IPS DF 6.9 (cell line): ENCODE results near the gene ZBED4.

Experiments
- DNase-seq: peaks from one replicate; pipeline ENCODE4 v3.0.0-alpha.2; 2013; ENCODE audit warnings: low read depth, low spot score
- H3K27ac ChIP-seq: one replicate; pipeline ENCODE4 v1.5.1; 2013; ENCODE audit warnings: low read length, control low read depth
- H3K27me3 ChIP-seq: 2 replicates; pipeline ENCODE4 v1.6.1; 2013; ENCODE audit warnings: mild to moderate bottlenecking, low read length; ENCODE audit not compliant: control insufficient read depth, insufficient read depth
- H3K36me3 ChIP-seq: 2 replicates; pipeline ENCODE4 v1.6.1; 2013; ENCODE audit warnings: low read length; ENCODE audit not compliant: control insufficient read depth, insufficient read depth
- H3K4me1 ChIP-seq: 2 replicates; pipeline ENCODE4 v1.6.1; 2013; ENCODE audit warnings: low read length; ENCODE audit not compliant: control insufficient read depth, insufficient read depth
- H3K4me3 ChIP-seq: 2 replicates; pipeline ENCODE4 v1.5.1; 2013; ENCODE audit warnings: mild to moderate bottlenecking, low read length
- H3K9me3 ChIP-seq: 2 replicates; pipeline ENCODE4 v1.6.1; 2013; ENCODE audit warnings: low read length, inconsistent platforms; ENCODE audit not compliant: control insufficient read depth, insufficient read depth
- WGBS: extraction: QIAGEN DNeasy Blood & Tissue Kit; methylation state at CpG from one replicate; pipeline ENCODE4 v1.1.7; 2013; ENCODE audit warnings: mixed read lengths, missing lambda C conversion rate; ENCODE audit not compliant: insufficient read length, insufficient coverage; 5-methylcytosine and 5-hydroxymethylcytosine counted together

ZBED4 gene

DNA sequence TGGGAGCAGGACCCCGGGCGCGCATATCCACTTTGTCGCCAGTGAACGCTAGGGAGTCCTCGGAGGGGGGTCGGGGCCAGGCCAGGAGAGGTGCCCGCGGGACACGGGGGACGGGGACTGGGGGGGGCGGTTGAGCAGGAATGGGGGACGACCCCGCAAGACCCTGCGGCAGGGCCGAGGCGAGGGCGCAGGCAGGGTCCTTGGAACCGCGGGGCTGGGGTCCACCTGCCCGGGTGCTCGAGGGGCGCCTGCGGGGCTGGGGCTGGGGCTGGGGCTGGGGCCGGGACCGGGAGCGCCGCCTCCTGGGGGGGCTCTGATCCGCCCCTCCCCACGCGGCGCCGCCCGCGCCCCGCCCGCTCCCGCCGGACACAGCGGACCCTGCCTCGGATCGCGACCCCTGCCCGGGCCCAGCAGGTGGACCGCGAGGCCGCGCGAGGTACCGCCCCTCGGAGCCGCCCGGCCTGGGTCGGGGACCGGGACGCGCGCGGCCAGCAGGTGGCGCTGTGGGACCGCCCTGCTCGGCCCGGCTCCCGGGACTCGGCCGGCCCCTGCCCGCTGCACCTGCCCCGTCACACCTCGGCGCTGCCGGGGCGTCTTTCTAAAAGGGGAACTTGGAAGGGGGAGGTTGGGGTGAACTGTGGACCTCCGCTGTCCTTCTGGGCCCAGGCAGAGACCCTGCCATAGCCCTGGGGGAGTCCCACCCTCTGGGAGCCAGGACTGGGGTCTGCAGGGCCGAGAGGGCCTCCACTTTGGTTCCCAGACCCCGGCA is 75.8 kb downstream of the ZBED4 start:
- no peaks in the 10 kb centered on the region; the same call in 1 of the 2 replicates for H3K4me1 ChIP-seq
- DNase-seq, result no peak
- no peaks in the 10 kb centered on the region for H3K9me3 ChIP-seq
- no peak overlapping the region for H3K27ac ChIP-seq
- peaks cover 6% of the 10 kb centered on the region; the same call in 1 of the 2 replicates for H3K27me3 ChIP-seq
- no peak overlapping the region; the same call in 1 of the 2 replicates for H3K4me3 ChIP-seq
- no peaks in the 10 kb centered on the region; the same call in 1 of the 2 replicates for H3K36me3 ChIP-seq
- WGBS, result no CpG with 5 or more reads among the region's 75 CpGs

DNA sequence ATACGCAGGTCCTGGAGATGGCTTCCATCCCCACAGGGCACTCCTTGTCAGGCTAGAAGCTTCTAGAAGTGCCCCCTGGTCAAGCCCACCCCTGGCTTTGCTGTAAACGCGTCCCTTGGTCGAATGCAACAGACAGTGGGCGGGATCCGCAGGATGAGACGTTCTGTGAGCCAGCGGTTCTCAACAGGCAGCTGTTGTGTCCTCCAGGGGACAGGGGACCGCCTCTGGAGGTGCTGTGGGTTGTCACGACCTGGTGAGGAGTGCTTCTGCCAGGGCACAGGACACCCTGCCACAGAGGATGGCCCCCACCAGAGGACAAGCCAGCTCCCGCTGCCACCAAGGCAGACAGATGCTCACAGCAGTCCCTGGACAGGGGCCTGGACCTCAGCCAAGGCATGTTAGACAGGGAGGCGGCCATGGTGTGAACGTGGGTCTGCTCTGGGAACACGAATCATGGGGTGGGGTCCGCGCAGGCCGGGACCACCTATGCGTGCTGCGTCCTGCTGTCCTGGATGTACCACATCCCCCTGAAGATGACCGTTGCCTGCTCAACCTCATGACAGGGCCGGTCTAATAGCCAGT is 76.4 kb downstream of the ZBED4 start:
- peaks cover 6% of the 10 kb centered on the region; the same call in 1 of the 2 replicates for H3K27me3 ChIP-seq
- no peak overlapping the region for H3K27ac ChIP-seq
- no peaks in the 10 kb centered on the region; the same call in 1 of the 2 replicates for H3K36me3 ChIP-seq
- no peaks in the 10 kb centered on the region for H3K9me3 ChIP-seq
- no peaks in the 10 kb centered on the region; the same call in 1 of the 2 replicates for H3K4me1 ChIP-seq
- no peak for DNase-seq
- WGBS, result no CpG with 5 or more reads among the region's 21 CpGs
- no peak overlapping the region for H3K4me3 ChIP-seq

- no peak for DNase-seq
- no peaks in the 10 kb centered on the region; the same call in 1 of the 2 replicates for H3K4me1 ChIP-seq
- H3K9me3 ChIP-seq, result no peaks in the 10 kb centered on the region
- H3K27ac ChIP-seq, result no peak overlapping the region
- H3K27me3 ChIP-seq, result peaks cover 6% of the 10 kb centered on the region; the same call in 1 of the 2 replicates
- no peak overlapping the region for H3K4me3 ChIP-seq
- WGBS, result no CpG with 5 or more reads among the region's 14 CpGs
- no peaks in the 10 kb centered on the region; the same call in 1 of the 2 replicates for H3K36me3 ChIP-seq
Observed at GRCh38 chr22:49930596-49931412, 77.2 kb downstream of the ZBED4 start.

DNA sequence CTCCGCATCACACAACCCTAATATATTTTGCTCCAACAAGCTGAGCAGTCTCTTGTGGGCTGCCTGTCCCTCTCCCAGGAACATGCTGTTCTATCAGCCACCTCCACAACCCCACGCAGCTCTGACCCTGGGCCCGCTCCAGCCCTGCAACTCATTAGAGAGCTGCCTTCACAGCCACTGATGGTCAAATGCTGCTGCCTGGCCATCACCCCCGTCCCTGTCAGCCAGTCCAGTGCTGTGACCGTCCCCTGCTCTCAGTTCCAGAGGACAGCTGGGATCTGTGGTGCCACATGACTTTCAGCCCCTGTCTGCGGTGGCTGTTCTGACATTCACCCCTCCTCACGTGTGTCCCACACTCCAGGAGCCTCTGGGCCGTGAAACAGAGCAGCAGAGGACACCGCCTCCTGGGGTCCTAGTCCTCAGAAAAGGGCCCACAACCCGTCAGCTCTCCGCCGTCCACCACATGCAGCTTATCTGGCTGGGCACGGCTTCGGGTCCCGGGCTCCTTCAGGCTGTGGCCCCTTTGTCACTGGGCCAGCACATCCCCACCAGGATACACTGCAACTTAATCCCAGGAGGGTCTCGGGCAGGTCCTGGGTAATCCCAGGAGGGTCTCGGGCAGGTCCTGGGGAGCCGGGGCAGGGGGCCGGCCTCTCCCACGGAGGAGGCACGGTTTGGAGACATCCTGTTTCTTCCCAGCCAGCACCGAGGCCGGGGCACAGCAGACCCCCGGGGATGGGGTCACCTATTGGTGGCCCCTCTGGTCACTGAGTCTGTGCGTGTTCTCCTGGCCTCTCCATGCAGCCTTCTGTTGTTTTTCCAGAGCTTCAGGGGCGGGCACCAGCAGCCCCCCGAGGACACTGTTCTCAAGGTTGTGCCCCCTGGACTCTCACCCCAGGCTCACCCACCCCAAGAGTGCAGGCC is 79.9 kb downstream of the ZBED4 start:
- Histone ChIP-seq H3K36me3 (no peaks in the 10 kb centered on the region; the same call in 1 of the 2 replicates), H3K4me1 (peaks cover 1% of the 10 kb centered on the region; the same call in 1 of the 2 replicates), H3K9me3 (no peaks in the 10 kb centered on the region), H3K4me3 (no peak overlapping the region), H3K27ac (no peak overlapping the region), H3K27me3 (peaks cover 6% of the 10 kb centered on the region; the same call in 1 of the 2 replicates)
- WGBS, result no CpG with 5 or more reads among the region's 27 CpGs
- no peak for DNase-seq

GRCh38 chr22:49934160-49934890 is 80.7 kb downstream of the ZBED4 start:
- DNase-seq, result no peak
- Histone ChIP-seq H3K4me1 (peaks cover 1% of the 10 kb centered on the region; the same call in 1 of the 2 replicates), H3K27me3 (peaks cover 6% of the 10 kb centered on the region; the same call in 1 of the 2 replicates), H3K4me3 (no peak overlapping the region; the same call in 1 of the 2 replicates), H3K9me3 (no peaks in the 10 kb centered on the region), H3K36me3 (no peaks in the 10 kb centered on the region; the same call in 1 of the 2 replicates), H3K27ac (no peak overlapping the region)
- WGBS, result no CpG with 5 or more reads among the region's 24 CpGs

DNA sequence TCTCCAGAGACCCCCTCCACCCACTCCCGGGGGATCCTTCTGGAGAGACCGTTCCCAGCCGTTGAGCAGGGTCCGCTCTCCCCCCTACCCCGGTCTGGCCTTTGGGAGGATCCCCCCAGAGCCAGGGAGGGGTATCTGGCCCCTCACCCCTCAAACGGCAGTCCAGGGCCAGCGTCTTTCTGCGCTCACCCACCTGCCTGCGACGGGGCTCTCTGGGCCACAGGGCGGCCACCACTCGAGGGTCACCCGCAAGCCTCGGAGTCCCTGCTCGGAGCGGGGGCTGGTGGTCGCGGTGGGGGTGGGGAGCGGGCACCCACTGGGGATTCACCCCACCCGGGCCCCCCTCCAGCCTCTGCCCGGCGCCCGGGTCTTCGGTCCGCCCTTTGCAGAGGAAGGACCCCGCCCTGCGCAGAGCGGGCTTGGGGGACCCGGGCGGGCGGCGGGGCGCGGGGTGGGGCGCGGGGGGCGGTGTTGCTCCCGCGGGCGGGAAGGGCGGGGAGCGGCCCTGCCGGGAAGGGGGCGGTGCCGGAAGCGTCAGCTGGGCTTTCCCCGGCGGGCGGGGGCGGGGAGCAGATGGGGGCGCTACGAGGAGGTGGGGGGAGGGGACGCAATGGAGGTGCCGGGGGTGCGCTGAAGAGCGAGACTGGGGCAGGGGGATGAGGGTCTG is 81.4 kb downstream of the ZBED4 start:
- Histone ChIP-seq H3K36me3 (no peaks in the 10 kb centered on the region; the same call in 1 of the 2 replicates), H3K4me3 (peak overlapping the region; percentile 20; the same call in 1 of the 2 replicates), H3K27me3 (peaks cover 3% of the 10 kb centered on the region; the same call in 1 of the 2 replicates), H3K4me1 (peaks cover 1% of the 10 kb centered on the region; the same call in 1 of the 2 replicates), H3K9me3 (no peaks in the 10 kb centered on the region), H3K27ac (no peak overlapping the region)
- WGBS, result no CpG with 5 or more reads among the region's 56 CpGs
- no peak for DNase-seq

DNA sequence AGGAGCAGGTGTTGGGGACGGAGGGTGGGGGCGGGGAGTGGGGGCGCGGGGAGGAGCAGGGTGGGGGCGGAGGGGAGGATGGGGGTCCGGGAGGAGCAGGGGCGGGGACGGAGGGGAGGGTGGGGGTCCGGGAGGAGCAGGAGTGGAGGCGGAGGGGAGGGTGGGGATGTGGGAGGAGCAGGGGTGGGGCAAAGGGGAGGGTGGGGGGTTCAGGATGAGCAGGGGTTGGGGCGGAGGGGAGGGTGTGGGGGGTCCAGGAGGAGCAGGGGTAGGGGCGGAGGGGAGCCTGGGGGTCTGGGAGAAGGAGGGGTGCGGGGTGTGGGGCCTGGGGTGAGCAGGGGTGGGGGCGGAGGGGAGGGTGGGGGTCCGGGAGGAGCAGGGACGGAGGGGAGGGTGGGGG is 81.9 kb downstream of the ZBED4 start:
- no peak for DNase-seq
- no CpG with 5 or more reads among the region's 16 CpGs for WGBS
- Histone ChIP-seq H3K9me3 (no peaks in the 10 kb centered on the region), H3K4me1 (peaks cover 1% of the 10 kb centered on the region; the same call in 1 of the 2 replicates), H3K4me3 (peak overlapping the region; percentile 20; the same call in 1 of the 2 replicates), H3K36me3 (no peaks in the 10 kb centered on the region; the same call in 1 of the 2 replicates), H3K27me3 (no peaks in the 10 kb centered on the region), H3K27ac (no peak overlapping the region)

- DNase-seq, result no peak
- Histone ChIP-seq H3K4me3 (peak overlapping the region; percentile 49), H3K36me3 (no peaks in the 10 kb centered on the region), H3K27me3 (no peaks in the 10 kb centered on the region), H3K27ac (no peak overlapping the region), H3K9me3 (no peaks in the 10 kb centered on the region), H3K4me1 (peaks cover 1% of the 10 kb centered on the region; the same call in 1 of the 2 replicates)
- no CpG with 5 or more reads among the region's 52 CpGs for WGBS
Observed at GRCh38 chr22:49936018-49936972, 82.7 kb downstream of the ZBED4 start.
